ENCODE results near the gene SOX6.
A peak's percentile ranks its signal among the peaks of the same experiment; 100 is the strongest.
"Not testable (repeated sequence)": the region's sequence is repeated elsewhere in the genome, so short reads cannot be mapped to it uniquely, and the experiment has no call there.

SOX6 gene

DNA sequence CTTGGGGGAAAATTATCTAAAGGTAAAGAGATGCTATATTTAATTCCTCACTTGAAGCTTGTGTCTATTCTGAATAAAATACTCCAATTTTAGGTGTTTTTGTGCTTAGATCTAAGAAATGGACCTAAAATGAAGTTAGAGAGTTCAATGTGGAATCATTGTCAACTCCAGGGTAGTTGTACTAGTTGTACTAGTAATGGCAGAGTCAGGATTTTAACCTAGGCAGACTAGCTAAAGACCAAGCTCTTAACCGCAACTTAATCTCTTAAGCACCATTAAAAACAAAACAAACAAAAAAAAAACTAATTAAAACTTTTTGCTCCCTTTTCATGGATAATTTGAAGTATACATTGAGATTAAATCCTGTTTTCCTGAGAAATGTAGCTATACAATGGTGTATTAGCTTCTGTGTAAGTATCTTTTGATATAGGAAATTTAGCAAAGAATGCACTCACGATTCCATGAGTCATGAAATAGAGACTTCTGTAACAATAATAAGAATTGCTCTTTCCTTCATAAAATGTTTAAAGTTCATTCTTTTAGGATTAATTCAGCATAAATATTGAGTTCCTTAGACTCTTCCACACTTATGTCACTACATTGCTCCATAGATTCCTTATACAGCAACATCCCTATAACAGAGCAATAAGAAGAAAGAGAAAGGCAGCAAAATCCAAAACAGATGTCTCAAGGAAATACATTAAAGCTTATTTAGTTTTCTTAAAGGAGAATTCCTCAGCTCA is 26.5 kb upstream of the SOX6 start:
- Histone ChIP-seq H3K27ac (ENCODE audit: low read depth, low read length) (no peak overlapping the region), H3K4me1 (ENCODE audit: control insufficient read depth, insufficient read depth, low read length) (no peaks in the 10 kb centered on the region), H3K36me3 (ENCODE audit: control insufficient read depth, insufficient read depth, low read length) (no peaks in the 10 kb centered on the region), H3K4me3 (ENCODE audit: low read length) (no peak overlapping the region), H3K27me3 (ENCODE audit: control insufficient read depth, insufficient read depth, low read length) (no peaks in the 10 kb centered on the region), H3K9ac (ENCODE audit: low read length) (no peak overlapping the region)

DNA sequence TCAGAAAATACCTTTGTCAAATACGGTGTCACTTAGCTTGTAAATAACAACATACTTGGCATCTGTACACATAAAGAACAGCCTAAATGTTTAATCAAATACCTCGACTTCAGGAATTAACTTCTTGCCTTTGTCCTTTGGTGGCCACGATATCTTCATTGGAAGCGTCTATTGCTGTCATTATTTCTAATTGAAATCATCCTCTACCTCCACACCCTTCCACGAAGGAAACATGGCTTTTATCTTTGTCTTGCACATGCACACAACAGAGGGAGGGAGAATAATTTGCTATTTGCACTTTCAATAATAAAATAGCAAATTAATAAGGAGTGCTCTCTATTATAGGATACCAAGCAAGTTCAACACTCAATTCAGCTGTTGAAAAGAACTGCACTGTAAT is 25.8 kb upstream of the SOX6 start:
- Histone ChIP-seq H3K36me3 (ENCODE audit: control insufficient read depth, insufficient read depth, low read length) (no peaks in the 10 kb centered on the region), H3K4me3 (ENCODE audit: low read length) (no peak overlapping the region), H3K27ac (ENCODE audit: low read depth, low read length) (no peak overlapping the region), H3K27me3 (ENCODE audit: control insufficient read depth, insufficient read depth, low read length) (no peaks in the 10 kb centered on the region), H3K4me1 (ENCODE audit: control insufficient read depth, insufficient read depth, low read length) (no peaks in the 10 kb centered on the region), H3K9ac (ENCODE audit: low read length) (no peak overlapping the region)

DNA sequence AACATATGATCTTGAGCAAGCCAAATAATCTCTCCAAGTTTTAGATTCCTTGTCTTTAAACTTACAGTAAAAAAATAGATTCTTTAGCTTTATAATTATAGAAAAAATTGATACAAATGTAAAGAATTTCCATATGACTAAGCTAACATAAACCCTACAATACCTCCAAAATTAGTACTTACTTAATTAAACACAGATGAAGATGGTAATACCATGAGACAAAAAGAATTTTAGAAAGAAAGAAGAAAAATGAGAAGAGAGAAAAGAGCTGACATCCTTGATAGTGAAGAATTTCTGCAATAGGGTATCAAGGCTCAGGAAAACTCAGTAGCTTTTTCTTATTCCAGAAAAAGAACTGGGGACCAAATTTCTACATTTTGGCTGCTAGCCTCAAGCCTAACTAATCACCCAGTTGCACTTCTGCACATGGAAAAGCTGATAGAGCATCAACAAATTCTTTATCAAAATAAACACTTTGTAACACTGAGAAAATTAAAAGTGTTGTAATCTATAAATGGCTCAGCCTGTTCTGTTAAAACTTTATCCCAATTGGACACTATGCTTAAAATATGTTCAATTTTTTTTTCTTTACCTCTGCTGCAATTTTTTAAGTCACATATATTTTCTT is 24.7 kb upstream of the SOX6 start:
- no peak overlapping the region for H3K27ac ChIP-seq (ENCODE audit: low read depth, low read length)
- H3K36me3 ChIP-seq (ENCODE audit: control insufficient read depth, insufficient read depth, low read length) = no peaks in the 10 kb centered on the region
- H3K4me1 ChIP-seq (ENCODE audit: control insufficient read depth, insufficient read depth, low read length) = no peaks in the 10 kb centered on the region
- H3K9ac ChIP-seq (ENCODE audit: low read length) = no peak overlapping the region
- no peaks in the 10 kb centered on the region for H3K27me3 ChIP-seq (ENCODE audit: control insufficient read depth, insufficient read depth, low read length)
- H3K4me3 ChIP-seq (ENCODE audit: low read length) = no peak overlapping the region

DNA sequence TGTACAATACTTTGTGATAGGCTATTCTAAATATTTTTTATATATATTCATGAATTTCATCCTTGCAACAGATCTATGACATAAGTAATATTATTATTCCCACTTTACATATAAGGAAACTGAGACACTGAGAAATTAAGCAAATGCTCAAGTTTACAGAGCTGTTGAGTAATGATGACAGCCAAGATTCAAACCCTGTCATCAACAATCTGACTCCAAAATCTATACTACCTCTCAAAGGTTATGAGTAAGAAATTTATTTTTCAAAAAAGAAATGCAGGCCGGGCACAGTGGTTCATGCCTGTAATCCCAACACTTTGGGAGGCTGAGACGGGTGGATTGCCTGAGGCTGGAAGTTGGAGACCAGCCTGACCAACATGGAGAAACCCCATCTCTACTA is 22.6 kb upstream of the SOX6 start:
- H3K27me3 ChIP-seq (ENCODE audit: control insufficient read depth, insufficient read depth, low read length) = no peaks in the 10 kb centered on the region
- H3K9ac ChIP-seq (ENCODE audit: low read length) = no peak overlapping the region

DNA sequence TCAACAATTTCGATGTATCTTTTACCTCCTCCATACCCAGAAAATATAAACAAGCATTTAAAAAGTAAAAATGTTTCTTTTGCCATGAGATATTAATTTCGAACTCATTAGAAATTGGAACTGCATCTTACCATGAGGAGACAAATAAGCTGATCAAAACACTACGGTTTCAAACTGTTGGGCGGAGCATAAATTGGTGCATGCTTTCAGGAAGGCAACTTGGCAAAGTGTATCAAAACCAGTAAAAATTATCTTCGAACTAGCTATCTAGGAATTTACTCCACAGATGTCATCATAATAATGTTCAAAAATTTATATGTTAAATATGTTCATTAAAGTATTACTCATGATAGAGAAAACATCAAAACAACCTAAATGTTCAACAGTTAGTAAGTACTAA is 21.4 kb upstream of the SOX6 start:
- Histone ChIP-seq H3K4me1 (ENCODE audit: control insufficient read depth, insufficient read depth, low read length) (no peaks in the 10 kb centered on the region), H3K4me3 (ENCODE audit: low read length) (no peak overlapping the region), H3K27me3 (ENCODE audit: control insufficient read depth, insufficient read depth, low read length) (no peaks in the 10 kb centered on the region)

More for the DNA sequence above, 22.6 kb upstream of the SOX6 start:
- no peaks in the 10 kb centered on the region for H3K36me3 ChIP-seq (ENCODE audit: control insufficient read depth, insufficient read depth, low read length)
- no peak overlapping the region for H3K4me3 ChIP-seq (ENCODE audit: low read length)
- H3K4me1 ChIP-seq (ENCODE audit: control insufficient read depth, insufficient read depth, low read length) = no peaks in the 10 kb centered on the region
- H3K27ac ChIP-seq (ENCODE audit: low read depth, low read length) = no peak overlapping the region

DNA sequence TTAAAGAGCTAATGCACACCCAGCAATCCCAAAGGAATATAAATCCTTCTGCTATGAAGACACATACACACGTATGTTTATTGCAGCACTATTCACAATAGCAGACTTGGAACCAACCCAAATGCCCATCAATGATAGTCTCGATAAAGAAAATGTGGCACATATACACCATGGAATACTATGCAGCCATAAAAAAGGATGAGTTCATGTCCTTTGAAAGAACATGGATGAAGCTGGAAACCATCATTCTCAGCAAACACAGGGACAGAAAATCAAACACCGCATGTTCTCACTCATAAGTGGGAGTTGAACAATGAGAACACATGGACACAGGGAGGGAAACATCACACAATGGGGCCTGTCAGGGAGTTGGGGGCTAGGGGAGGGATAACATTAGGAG is 19.3 kb upstream of the SOX6 start:
- not testable (repeated sequence) for H3K27me3 ChIP-seq (ENCODE audit: control insufficient read depth, insufficient read depth, low read length); H3K4me3 ChIP-seq (ENCODE audit: low read length); H3K9ac ChIP-seq (ENCODE audit: low read length); H3K4me1 ChIP-seq (ENCODE audit: control insufficient read depth, insufficient read depth, low read length); H3K36me3 ChIP-seq (ENCODE audit: control insufficient read depth, insufficient read depth, low read length); H3K27ac ChIP-seq (ENCODE audit: low read depth, low read length)

More for the DNA sequence above, 21.4 kb upstream of the SOX6 start:
- H3K27ac ChIP-seq (ENCODE audit: low read depth, low read length) = no peak overlapping the region
- no peak overlapping the region for H3K9ac ChIP-seq (ENCODE audit: low read length)
- H3K36me3 ChIP-seq (ENCODE audit: control insufficient read depth, insufficient read depth, low read length) = no peaks in the 10 kb centered on the region

DNA sequence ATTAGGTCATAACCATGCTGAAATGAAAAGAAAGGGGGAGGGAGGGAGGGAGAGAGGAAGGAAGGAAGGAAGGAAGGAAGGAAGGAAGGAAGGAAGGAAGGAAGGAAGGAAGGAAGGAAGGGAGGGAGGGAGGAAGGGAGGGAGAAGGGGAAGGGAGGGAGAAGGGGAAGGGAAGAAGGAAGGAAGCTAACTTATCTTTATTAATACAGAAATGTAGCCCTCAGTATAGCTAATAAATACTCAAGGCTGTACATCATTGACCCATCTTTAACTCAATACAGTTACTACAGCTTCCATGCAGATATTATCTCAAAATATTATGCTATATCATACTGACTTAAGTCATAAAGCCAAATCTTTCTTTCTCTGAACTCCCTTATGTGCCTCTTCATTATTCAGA is 17.4 kb upstream of the SOX6 start:
- Histone ChIP-seq H3K27me3 (ENCODE audit: control insufficient read depth, insufficient read depth, low read length) (no peaks in the 10 kb centered on the region), H3K36me3 (ENCODE audit: control insufficient read depth, insufficient read depth, low read length) (no peaks in the 10 kb centered on the region), H3K27ac (ENCODE audit: low read depth, low read length) (no peak overlapping the region), H3K9ac (ENCODE audit: low read length) (no peak overlapping the region), H3K4me1 (ENCODE audit: control insufficient read depth, insufficient read depth, low read length) (no peaks in the 10 kb centered on the region), H3K4me3 (ENCODE audit: low read length) (no peak overlapping the region)

DNA sequence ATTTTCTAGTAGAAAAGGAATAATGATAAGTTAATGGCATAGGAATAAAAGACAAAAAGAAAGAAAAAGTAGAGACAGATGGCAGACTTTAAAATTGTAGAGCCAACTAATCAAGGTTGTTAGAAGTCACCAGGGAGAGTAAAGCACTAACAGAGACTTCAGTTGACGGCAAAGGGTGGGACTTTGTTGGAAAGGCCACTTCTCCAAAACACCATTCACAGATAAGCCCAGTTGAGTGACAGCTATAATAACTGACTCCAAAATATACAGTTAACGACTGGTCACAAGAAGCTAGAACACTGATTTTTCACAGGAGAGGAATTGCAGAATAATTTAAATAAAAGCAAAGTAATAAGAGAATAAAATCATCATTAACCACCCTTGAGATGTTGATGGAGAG is 16.0 kb upstream of the SOX6 start:
- H3K27me3 ChIP-seq (ENCODE audit: control insufficient read depth, insufficient read depth, low read length) = no peaks in the 10 kb centered on the region
- no peaks in the 10 kb centered on the region for H3K36me3 ChIP-seq (ENCODE audit: control insufficient read depth, insufficient read depth, low read length)
- no peak overlapping the region for H3K9ac ChIP-seq (ENCODE audit: low read length)
- H3K4me1 ChIP-seq (ENCODE audit: control insufficient read depth, insufficient read depth, low read length) = no peaks in the 10 kb centered on the region
- H3K27ac ChIP-seq (ENCODE audit: low read depth, low read length) = no peak overlapping the region
- no peak overlapping the region for H3K4me3 ChIP-seq (ENCODE audit: low read length)

DNA sequence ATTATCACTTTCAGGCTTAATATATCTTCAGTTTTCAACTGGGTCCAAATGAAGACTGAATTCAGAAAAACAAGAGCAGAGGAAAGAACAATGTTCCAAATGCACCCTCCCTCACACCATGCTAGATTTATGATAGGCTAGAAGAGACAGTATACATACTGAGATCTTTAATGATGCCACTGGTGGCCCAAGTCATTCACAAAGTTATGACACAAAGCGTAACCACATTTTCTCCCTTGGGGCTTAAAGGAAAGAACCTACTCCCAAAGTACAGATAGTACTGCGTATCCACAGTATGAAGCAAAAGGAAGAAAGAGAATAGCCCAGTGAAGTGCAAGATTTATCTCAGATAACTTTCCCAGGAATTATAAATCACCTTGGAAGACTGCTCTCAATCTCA is 10.9 kb upstream of the SOX6 start:
- H3K9ac ChIP-seq (ENCODE audit: low read length) = no peak overlapping the region
- H3K27ac ChIP-seq (ENCODE audit: low read depth, low read length) = no peak overlapping the region
- H3K4me1 ChIP-seq (ENCODE audit: control insufficient read depth, insufficient read depth, low read length) = no peaks in the 10 kb centered on the region
- H3K4me3 ChIP-seq (ENCODE audit: low read length) = no peak overlapping the region
- H3K27me3 ChIP-seq (ENCODE audit: control insufficient read depth, insufficient read depth, low read length) = no peaks in the 10 kb centered on the region
- H3K36me3 ChIP-seq (ENCODE audit: control insufficient read depth, insufficient read depth, low read length) = no peaks in the 10 kb centered on the region

DNA sequence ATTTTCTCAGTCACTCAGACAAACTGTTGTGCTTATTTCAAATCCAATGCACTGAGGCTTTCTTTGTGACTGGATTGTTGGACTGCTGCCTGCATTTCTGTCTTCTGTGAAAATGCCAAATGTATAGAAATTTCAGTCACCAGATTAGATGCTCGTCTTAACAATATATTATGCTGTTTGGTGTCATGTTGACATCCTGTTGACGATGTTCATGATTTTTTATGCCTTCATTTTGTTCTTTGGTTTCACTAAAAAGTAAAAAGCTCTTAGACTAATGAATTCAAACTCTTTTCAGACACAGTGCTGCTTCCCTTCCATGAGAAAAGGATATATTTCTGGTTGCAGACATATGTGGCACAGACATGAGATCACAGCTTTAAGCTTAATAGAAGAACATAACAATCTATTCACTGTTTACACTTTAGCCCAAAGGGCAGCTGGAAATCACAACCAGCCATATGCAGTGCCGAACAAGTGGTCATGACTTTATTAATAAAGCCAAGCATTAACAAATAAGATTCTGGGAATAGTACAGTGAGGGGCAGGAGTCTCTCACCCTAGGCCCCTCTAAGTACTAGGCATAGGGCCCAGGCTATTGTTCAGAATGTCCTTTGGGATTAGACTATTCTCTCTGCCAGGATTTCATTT is 9.4 kb upstream of the SOX6 start:
- H3K9ac ChIP-seq (ENCODE audit: low read length) = no peak overlapping the region
- H3K36me3 ChIP-seq (ENCODE audit: control insufficient read depth, insufficient read depth, low read length) = no peaks in the 10 kb centered on the region
- H3K27me3 ChIP-seq (ENCODE audit: control insufficient read depth, insufficient read depth, low read length) = no peaks in the 10 kb centered on the region
- peak overlapping the region; percentile 7 for H3K27ac ChIP-seq (ENCODE audit: low read depth, low read length)
- no peaks in the 10 kb centered on the region for H3K4me1 ChIP-seq (ENCODE audit: control insufficient read depth, insufficient read depth, low read length)
- no peak overlapping the region for H3K4me3 ChIP-seq (ENCODE audit: low read length)

DNA sequence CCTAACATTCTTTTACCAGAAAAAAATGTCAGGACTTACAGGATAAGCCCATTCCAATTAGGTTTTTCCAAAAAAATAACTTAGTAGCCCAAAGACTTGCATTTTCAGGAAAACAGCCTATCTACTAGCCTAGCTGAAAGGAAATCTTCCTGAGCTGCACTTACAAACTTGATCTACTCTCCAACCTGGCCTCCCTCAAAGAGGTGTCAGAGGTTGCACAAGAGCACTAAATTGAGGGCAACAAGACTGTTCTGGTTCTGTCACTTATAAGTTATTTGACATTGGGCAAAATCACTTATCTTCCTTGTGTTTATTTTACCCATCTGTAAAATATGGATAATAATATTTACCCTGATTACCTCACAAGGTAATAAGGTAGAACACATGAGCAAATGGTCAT is 7.9 kb upstream of the SOX6 start:
- Histone ChIP-seq H3K36me3 (ENCODE audit: control insufficient read depth, insufficient read depth, low read length) (no peaks in the 10 kb centered on the region), H3K27me3 (ENCODE audit: control insufficient read depth, insufficient read depth, low read length) (no peaks in the 10 kb centered on the region), H3K4me3 (ENCODE audit: low read length) (no peak overlapping the region), H3K9ac (ENCODE audit: low read length) (no peak overlapping the region), H3K4me1 (ENCODE audit: control insufficient read depth, insufficient read depth, low read length) (no peaks in the 10 kb centered on the region), H3K27ac (ENCODE audit: low read depth, low read length) (no peak overlapping the region)

DNA sequence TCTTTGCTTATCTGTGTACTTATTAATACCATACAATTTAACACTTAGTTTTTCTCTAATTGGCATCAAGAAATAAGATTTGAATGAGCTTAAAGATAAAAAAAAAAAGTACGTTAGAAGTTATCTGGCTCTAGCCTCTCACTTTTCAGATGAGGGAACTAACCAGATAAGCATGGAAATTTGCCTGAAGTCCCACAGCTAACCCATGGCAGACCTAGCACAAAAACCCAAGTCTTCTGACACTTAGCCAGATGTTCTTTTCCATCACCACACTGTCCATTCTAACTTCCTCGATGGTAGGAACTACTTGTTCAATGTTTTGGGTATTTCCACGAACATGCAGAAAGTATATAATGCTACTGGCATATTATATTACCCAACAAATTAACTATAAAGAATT is 7.4 kb upstream of the SOX6 start:
- Histone ChIP-seq H3K27ac (ENCODE audit: low read depth, low read length) (no peak overlapping the region), H3K4me3 (ENCODE audit: low read length) (no peak overlapping the region), H3K4me1 (ENCODE audit: control insufficient read depth, insufficient read depth, low read length) (no peaks in the 10 kb centered on the region), H3K9ac (ENCODE audit: low read length) (no peak overlapping the region), H3K36me3 (ENCODE audit: control insufficient read depth, insufficient read depth, low read length) (no peaks in the 10 kb centered on the region), H3K27me3 (ENCODE audit: control insufficient read depth, insufficient read depth, low read length) (no peaks in the 10 kb centered on the region)

Data from rectal smooth muscle tissue (tissue), 1 donor.